Mammary epithelial cell (primary cell): ENCODE data around the gene CD81.

ENCODE experiments used
- EZH2 ChIP-seq: IDR thresholded peaks from 2 replicates; pipeline ENCODE4 v1.6.1; 2012; ENCODE audit warnings: low read length, inconsistent platforms, borderline replicate concordance
- TF ChIP-seq, protein P1 (sequence below), 2 donors: IDR thresholded peaks in 1 of 2; conservative IDR thresholded peaks in 1 of 2; 2 replicates each; pipeline ENCODE4 v1.5.1; 2011 to 2012; ENCODE audit warnings: inconsistent platforms in 2 of 2, low read length in 2 of 2, mild to moderate bottlenecking in 2 of 2, control low read depth in 1 of 2, low read depth in 1 of 2; ENCODE audit not compliant: insufficient read depth in 1 of 2; ENCODE audit errors: extremely low read depth in 1 of 2

DNA sequence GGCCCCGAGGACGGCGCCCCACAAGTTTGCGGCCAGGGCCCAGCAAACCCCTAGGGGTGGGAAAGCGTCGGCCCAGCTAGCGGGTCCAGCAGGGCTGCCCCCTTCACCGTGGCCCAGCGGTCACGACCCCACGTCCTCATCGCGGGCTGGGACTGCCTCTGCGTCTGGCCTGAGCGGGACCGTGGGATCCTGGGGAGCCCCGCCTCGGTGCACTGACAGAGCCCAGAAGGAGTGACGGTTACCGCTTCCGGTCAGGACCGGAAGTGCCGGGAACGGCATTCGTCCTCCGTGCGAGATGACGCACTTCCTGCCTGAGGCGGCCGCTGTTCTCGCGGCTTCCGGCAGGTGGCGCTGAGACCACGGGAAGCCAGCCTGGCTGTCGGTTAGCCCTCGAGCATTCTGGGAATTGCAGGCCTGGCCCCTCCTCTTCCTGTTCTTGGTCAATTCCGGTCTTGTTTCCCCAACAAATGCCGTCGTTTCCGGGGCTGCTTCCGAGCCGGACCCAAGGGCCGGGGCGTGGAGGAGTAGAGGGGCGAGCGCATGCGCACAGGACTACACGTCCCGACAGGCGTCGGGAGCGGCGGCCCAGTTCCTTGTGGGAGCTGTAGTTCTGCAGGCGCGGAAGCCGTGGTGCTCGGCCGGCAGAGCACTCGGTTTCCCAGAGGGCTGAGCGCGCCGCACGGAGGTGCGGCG is 23.1 kb downstream of the CD81 start, which contains the start of gene TSSC4:
- TF ChIP-seq, protein P1, sequence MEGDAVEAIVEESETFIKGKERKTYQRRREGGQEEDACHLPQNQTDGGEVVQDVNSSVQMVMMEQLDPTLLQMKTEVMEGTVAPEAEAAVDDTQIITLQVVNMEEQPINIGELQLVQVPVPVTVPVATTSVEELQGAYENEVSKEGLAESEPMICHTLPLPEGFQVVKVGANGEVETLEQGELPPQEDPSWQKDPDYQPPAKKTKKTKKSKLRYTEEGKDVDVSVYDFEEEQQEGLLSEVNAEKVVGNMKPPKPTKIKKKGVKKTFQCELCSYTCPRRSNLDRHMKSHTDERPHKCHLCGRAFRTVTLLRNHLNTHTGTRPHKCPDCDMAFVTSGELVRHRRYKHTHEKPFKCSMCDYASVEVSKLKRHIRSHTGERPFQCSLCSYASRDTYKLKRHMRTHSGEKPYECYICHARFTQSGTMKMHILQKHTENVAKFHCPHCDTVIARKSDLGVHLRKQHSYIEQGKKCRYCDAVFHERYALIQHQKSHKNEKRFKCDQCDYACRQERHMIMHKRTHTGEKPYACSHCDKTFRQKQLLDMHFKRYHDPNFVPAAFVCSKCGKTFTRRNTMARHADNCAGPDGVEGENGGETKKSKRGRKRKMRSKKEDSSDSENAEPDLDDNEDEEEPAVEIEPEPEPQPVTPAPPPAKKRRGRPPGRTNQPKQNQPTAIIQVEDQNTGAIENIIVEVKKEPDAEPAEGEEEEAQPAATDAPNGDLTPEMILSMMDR (conservative IDR thresholded peaks at IDR 0.05 in 1 of 2, IDR thresholded peaks at IDR 0.05 in 1 of 2; ENCODE audit: extremely low read depth in 1 of 2, insufficient read depth in 1 of 2, low read depth in 1 of 2, low read length in 2 of 2) = peak; percentile 97 to 99
- no peak for TF ChIP-seq EZH2
